NCI-H2227 (cell line): ENCODE results near the gene PCDHA3.
"Not testable (repeated sequence)": the region's sequence is repeated elsewhere in the genome, so short reads cannot be mapped to it uniquely, and the experiment has no call there.

Source experiments
- DNase-seq: peaks from one replicate; lab custom pipeline; 2025; ENCODE audit not compliant: unreplicated experiment; lab: John Stamatoyannopoulos, UW

The PCDHA3 gene

DNA sequence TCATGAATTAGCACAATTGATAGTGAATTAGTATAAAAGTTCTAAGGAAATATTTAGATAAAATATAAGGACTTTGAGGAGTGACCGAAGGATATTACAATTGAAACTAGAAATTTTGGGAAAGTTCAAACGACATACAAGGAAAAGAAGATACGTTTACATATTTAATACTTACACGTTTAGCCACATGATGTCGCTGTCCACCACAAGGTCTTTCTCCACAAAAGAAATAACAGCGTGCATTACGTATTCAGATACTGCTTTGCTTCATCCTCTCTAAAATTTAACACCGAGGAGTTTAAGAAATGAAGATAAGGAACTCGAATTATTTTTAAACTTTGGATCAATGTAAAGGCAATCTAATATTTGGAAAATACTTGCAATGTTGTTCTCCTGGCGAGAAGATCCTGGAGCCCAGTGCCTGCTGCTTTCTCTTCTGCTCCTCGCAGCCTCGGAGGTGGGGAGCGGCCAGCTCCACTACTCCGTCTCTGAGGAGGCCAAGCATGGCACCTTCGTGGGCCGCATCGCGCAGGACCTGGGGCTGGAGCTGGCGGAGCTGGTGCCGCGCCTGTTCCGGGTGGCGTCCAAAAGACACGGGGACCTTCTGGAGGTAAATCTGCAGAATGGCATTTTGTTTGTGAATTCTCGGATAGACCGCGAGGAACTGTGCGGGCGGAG lies at the start of gene PCDHA3:
TSS of gene PCDHA3 (plus strand) at position 242 of the 678 bp plus-strand sequence.
- DNase-seq, result no peak

DNA sequence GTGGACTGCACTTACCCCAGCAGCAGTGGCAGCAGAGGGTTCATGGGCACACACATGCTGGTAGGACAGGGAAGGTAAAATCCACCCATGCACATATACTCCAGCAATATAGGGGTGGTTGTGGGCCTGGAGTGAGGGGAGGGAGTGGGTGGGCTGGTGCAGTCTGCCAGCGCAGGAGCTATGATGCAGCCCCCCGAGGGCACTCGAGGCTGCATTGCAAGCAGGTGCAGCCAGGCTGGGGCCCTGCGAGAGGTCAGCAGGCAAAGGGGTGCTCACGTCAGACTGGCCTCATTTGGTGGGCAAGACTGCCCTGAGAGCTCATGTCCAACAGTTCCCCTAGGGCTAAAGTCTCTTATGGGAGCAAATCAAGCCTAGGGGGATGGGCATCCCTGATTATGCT lies 47.3 kb upstream of the PCDHA3 start:
- no peak for DNase-seq

DNA sequence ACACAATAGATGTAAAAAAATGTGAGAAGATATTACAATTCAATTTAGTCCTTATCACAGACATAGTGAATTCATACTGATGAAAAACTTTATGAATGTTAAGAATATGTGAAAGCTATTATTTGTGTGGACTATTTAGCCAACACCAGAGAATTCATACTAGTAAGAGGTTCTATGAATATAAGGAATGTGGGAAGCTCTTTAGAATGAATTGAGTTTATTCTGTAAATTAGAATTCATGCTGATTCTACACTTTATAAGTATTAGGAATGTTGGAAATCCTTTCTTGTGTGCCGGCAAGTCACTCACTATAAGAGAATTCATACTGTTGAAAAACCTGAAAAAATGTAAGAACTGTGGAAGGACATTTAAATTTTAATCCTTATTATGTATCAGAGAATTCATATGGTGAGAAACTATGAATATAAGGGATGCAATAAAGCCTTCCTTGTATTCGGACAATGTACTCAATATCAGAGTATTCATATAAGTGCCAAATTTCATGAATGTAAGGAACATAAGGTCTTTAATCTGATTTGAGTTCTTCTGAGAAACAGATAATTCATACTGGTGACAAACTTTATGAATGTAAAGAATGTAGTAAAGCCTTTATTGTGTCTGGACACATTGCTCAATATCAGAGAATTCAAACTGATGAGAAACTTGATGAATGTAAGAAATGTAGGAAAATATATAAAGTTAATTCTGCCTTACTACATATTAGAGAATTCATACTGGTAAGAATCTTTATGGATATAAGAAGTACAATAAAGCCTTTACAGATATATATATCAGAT lies 36.5 kb upstream of the PCDHA3 start:
- DNase-seq, result no peak

DNA sequence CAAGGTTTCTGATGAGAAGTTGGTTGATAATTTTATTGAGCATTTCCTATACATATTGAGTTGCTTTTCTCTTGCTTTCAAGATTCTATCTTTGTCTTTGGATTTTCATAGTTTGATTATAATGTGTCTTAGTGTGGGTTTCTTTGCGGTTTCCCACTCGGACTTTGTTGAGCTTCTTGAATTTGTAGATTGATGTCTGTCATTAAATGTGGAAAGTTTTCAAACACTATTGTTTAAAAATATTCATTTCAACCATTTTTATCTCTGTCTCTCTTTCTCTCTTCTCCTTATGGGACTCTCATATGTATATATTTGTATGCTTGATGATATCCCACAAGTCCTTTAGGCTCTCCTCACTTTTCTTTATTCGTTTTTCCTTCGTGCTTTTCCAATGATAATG lies 33.4 kb upstream of the PCDHA3 start:
- DNase-seq, result no peak

DNA sequence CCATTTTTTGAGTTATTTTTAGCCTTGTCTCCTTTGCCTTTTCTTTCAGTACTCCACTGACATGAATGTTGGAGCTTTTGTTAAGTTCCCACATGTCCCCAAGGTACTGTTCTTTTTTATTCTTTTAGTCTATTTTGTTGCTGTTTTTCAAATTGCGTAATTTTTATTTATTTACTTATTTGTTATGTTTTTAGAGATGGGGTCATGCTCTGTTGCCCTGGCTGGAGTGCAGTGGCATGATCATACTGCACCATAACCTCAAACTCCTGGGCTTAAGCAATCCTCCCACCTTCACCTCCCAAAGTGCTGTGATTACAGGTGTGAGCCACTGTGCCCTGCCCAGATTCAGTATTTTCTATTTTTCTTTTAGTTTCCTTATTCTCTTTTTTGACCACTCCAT lies 20.3 kb upstream of the PCDHA3 start:
- no peak for DNase-seq

DNA sequence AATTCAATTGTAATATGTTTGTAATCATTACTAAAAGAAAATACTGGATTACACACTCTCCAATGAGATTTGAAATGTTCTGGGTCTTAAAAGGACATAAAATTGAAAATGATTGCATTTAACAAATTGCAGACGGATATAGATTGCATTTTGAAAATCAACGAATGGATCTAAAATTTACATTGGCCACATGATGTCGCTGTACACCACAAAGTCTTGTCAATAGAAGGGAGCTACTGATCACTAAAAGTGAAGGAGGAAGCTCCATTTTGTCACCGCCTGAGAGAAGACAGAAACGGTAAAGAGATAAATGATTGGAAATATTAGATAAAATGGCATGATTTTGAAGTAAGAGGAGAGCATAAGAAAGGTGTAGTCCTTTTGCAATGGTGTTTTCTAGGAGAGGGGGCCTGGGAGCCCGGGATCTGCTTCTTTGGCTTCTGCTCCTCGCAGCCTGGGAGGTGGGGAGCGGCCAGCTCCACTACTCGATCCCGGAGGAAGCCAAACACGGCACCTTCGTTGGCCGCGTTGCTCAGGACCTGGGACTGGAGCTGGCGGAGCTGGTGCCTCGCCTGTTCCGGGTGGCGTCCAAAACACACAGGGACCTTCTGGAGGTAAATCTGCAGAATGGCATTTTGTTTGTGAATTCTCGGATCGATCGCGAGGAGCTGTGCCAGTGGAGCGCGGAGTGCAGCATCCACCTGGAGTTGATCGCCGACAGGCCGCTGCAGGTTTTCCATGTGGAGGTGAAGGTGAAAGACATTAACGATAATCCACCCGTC lies 14.8 kb upstream of the PCDHA3 start, which contains the start of gene PCDHA1:
TSS of gene PCDHA1 (plus strand) at position 236 of the 782 bp plus-strand sequence.
- peak; percentile 70 for DNase-seq

DNA sequence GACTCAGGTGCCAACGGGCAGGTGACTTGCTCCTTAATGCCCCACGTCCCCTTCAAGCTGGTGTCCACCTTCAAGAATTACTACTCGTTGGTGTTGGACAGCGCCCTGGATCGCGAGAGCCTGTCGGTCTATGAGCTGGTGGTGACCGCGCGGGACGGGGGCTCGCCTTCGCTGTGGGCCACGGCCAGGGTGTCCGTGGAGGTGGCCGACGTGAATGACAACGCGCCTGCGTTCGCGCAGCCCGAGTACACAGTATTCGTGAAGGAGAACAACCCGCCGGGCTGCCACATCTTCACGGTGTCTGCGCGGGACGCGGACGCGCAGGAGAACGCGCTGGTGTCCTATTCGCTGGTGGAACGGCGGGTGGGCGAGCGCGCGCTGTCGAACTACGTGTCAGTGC lies 13.4 kb upstream of the PCDHA3 start:
- not testable (repeated sequence) for DNase-seq

DNA sequence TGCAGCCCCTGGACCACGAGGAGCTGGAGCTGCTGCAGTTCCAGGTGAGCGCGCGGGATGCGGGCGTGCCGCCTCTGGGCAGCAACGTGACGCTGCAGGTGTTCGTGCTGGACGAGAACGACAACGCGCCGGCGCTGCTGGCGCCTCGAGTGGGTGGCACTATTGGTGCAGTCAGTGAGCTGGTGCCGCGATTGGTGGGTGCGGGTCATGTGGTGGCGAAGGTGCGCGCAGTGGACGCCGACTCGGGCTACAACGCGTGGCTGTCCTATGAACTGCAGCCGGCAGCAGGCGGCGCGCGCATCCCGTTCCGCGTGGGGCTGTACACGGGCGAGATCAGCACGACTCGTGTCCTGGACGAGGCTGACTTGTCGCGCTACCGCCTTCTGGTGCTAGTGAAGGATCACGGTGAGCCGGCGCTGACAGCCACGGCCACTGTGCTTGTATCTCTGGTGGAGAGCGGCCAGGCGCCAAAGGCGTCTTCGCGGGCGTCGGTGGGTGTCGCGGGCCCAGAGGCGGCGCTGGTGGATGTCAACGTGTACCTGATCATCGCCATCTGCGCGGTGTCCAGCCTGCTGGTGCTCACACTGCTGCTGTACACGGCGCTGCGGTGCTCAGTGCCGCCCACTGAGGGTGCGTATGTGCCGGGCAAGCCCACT lies 12.9 kb upstream of the PCDHA3 start:
- not testable (repeated sequence) for DNase-seq

DNA sequence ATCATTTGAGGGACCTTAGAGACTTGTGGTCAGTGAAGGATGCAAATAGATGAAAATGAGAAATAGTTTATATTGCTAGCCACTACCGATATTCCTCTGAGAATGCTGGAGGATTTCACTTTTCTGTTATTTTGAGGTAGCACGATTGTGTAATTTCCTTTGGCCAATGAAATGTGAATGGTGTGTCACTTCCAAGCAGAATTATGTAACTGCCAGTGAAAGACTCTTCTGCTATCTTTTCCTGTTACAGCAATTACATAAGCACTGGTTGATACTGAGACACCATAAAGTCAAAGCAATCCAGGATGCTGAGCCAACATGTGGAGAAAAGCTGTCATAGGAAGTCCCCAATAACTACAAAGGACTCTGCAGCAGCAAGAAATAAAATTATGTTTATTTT lies 9.8 kb upstream of the PCDHA3 start:
- no peak for DNase-seq

DNA sequence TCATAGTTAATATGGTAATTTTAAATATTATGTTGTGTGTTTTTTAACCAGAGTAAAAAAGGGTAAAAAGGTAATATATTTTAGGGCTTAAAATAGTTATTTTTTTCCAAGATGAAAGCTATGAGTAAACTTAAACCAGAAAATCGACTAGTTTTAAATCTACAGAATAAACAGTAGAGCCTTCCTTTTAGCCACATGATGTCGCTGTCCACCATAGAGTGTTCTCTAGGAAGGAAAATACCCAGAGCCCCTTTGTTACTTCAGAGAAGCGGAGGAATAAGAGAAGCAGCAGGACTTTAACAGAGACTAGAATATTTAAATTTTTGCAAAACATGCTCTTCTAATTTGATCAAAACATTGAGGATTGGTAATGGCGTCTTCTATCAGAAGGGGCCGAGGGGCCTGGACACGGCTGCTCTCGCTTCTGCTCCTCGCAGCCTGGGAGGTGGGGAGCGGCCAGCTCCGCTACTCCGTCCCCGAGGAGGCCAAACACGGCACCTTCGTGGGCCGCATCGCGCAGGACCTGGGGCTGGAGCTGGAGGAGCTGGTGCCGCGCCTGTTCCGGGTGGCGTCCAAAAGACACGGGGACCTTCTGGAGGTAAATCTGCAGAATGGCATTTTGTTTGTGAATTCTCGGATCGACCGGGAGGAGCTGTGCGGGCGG lies 6.1 kb upstream of the PCDHA3 start, which contains the start of gene PCDHA2:
TSS of gene PCDHA2 (plus strand) at position 258 of the 664 bp plus-strand sequence.
- DNase-seq, result no peak

DNA sequence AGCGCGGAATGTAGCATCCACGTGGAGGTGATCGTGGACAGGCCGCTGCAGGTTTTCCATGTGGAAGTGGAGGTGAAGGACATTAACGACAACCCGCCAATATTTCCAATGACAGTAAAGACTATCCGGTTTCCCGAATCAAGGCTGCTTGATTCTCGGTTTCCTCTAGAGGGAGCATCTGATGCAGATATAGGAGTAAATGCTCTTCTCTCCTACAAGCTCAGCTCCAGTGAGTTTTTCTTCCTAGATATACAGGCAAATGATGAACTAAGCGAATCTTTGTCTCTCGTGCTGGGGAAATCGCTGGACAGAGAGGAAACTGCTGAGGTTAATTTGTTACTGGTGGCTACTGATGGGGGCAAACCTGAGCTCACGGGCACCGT lies 5.6 kb upstream of the PCDHA3 start:
- DNase-seq, result no peak

DNA sequence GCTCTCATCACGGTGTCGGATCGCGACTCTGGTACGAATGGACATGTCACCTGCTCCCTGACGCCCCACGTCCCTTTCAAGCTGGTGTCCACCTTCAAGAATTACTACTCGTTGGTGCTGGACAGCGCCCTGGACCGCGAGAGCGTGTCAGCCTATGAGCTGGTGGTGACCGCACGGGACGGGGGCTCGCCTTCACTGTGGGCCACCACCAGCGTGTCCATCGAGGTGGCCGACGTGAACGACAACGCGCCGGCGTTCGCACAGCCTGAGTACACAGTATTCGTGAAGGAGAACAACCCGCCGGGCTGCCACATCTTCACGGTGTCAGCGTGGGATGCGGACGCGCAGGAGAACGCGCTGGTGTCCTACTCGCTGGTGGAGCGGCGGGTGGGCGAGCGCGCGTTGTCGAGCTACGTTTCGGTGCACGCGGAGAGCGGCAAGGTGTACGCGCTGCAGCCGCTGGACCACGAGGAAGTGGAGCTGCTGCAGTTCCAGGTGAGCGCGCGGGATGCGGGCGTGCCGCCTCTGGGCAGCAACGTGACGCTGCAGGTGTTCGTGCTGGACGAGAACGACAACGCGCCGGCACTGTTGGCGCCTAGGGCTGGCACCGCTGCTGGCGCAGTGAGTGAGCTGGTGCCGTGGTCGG lies 4.7 kb upstream of the PCDHA3 start:
- DNase-seq, result not testable (repeated sequence)

DNA sequence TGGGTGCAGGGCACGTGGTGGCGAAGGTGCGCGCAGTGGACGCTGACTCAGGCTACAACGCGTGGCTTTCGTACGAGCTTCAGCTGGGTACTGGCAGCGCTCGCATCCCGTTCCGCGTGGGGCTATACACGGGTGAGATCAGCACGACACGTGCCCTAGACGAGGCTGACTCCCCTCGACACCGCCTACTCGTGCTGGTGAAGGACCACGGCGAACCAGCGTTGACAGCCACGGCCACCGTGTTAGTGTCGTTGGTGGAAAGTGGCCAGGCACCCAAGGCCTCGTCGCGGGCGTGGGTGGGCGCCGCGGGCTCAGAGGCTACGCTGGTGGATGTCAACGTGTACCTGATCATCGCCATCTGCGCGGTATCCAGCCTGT lies 4.2 kb upstream of the PCDHA3 start:
- DNase-seq, result no peak

DNA sequence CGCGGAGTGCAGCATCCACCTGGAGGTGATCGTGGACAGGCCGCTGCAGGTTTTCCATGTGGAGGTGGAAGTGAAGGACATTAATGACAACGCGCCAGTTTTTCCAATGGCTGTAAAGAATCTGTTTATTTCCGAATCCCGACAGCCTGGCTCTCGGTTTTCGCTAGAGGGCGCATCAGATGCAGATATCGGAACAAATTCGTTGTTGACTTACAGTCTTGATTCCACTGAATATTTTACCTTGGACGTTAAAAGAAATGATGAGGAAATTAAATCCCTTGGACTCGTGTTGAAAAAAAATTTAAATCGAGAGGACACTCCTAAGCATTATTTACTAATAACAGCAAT lies 611 bp downstream of the PCDHA3 start:
- no peak for DNase-seq

DNA sequence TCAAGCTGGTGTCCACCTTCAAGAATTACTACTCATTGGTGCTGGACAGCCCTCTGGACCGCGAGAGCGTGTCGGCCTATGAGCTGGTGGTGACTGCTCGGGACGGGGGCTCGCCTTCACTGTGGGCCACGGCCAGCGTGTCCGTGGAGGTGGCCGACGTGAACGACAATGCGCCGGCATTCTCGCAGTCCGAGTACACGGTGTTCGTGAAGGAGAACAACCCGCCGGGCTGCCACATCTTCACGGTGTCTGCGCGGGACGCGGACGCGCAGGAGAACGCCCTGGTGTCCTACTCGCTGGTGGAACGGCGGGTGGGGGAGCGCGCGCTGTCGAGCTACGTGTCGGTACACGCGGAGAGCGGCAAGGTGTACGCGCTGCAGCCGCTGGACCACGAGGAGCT lies 1.5 kb downstream of the PCDHA3 start:
- not testable (repeated sequence) for DNase-seq

DNA sequence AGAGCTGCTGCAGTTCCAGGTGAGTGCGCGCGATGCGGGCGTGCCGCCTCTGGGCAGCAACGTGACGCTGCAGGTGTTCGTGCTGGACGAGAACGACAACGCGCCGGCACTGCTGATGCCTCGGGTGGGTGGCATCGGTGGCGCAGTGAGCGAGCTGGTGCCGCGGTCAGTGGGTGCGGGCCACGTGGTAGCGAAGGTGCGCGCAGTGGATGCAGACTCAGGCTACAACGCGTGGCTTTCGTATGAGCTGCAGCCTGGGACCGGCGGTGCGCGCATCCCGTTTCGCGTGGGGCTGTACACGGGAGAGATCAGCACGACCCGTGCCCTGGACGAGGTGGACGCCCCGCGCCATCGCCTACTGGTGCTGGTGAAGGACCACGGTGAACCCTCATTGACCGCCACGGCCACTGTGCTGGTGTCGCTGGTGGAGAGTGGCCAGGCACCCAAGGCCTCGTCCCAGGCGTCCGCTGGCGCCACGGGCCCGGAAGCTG lies 2.0 kb downstream of the PCDHA3 start:
- DNase-seq, result no peak

DNA sequence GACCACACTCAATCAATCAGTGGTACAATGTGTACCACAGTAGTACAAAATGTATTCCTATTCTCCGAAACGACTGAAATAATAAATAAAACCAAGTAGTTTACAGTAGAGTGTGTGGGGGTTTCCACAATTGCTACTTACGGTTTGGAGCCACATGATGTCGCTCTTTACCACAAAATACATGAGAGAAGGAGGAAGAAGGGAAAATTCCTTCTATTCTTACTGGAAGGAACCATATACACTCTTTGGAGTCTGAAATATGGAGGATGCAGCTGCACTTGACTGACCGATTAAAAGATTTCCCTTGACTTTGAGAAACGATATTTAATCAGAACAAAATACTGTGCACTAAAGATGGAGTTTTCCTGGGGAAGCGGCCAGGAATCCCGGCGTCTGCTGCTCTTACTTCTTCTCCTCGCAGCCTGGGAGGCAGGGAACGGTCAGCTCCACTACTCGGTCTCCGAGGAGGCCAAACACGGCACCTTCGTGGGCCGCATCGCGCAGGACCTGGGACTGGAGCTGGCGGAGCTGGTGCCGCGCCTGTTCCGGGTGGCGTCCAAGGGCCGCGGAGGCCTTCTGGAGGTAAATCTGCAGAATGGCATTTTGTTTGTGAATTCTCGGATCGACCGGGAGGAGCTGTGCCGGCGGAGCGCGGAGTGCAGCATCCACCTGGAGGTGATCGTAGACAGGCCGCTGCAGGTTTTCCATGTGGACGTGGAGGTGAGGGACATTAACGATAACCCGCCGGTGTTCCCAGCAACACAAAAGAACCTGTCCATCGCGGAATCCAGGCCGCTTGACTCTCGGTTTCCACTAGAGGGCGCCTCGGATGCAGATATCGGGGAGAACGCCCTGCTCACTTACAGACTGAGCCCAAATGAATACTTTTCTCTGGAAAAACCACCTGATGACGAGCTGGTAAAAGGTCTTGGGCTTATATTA lies 6.2 kb downstream of the PCDHA3 start, which contains the start of gene PCDHA4:
TSS of gene PCDHA4 (plus strand) at position 235 of the 942 bp plus-strand sequence.
- DNase-seq, result no peak

DNA sequence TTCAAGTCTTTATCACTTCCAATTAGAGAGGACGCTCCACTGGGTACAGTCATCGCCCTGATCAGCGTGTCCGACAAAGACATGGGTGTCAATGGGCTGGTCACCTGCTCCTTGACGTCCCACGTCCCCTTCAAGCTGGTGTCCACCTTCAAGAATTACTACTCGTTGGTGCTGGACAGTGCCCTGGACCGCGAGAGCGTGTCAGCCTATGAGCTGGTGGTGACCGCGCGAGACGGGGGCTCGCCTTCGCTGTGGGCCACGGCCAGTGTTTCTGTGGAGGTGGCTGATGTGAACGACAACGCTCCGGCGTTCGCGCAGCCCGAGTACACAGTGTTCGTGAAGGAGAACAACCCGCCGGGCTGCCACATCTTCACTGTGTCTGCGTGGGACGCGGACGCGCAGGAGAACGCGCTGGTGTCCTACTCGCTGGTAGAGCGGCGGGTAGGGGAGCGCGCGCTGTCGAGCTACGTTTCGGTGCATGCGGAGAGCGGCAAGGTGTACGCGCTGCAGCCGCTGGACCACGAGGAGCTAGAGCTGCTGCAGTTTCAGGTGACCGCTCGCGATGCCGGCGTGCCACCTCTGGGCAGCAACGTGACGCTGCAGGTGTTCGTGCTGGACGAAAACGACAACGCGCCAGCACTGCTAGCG lies 7.5 kb downstream of the PCDHA3 start:
- DNase-seq, result not testable (repeated sequence)
